22Rv1 (cell line): ENCODE results near the gene CCNL2.

Source experiments
- CTCF ChIP-seq: fragments of 450-650 bp; IDR thresholded peaks from 2 replicates; pipeline ENCODE4 v1.5.1; 2017; ENCODE audit warnings: mild to moderate bottlenecking
- ZFX ChIP-seq: fragments of 450-650 bp; IDR thresholded peaks from 2 replicates; pipeline ENCODE4 v1.6.1; 2017; ENCODE audit warnings: antibody characterized with exemption, borderline replicate concordance

DNA sequence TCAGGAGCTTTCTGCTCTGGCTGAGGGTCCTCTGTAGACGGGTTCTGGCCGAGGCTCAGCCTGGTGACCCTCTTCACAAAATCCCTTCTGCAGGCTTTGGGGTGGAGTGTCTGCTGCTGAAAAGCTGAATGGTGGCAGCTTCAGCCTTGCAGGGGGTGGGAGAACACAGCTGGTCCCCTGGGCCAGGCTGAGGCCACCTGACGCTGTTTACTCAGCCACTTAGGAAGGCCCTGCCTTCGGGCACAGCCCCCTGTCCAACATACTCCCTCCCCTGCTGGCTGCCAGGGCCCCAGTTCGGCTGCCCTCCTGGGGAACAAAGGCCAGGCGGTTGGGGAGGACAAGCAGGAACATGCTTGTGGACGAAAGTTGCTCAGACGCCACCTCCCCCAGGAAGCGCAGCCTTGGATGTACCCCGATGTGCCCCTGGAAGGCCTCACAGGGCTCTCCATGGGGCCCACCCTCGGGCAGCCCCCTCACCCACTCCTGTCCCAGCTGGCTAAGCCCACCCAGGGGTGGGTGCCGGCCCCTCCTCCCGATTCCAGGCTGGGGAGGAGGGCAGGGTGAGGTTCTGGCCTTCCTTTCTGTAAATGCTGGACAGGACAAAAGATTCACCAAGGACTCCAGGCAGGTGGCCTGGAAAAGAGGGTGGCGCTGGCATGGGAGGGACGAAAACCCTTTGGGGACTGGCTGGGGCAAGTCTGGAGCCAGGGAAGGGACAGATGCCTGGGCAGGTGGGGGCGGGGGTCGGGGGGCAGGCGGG, 22.2 kb upstream of the CCNL2 start, which contains the start of gene ANKRD65:
- no peak for TF ChIP-seq CTCF
- TF ChIP-seq ZFX = no peak
